HepG2 (cell line): ENCODE measurements around the gene DHH. TPM values are rescaled to one million over a fixed set of nuclear protein-coding genes. Genes with fewer than 3 reads are reported as not detected.

Experiments used
- AHR ChIP-seq: IDR thresholded peaks from 2 replicates; pipeline ENCODE4 v1.6.1; 2018; ENCODE audit warnings: missing genetic modification reagents, missing compliant biosample characterization
- ARID2 ChIP-seq: sonication (generic); formaldehyde crosslinking; IDR thresholded peaks from 2 replicates; pipeline ENCODE4 v1.8.1; 2022; ENCODE audit warnings: mild to moderate bottlenecking, missing genetic modification reagents, borderline replicate concordance
- FOXO1 ChIP-seq: sonication (generic); formaldehyde crosslinking; IDR thresholded peaks from 2 replicates; pipeline ENCODE4 v1.4.0; 2020; ENCODE audit warnings: missing genetic modification reagents
- MIER3 ChIP-seq: IDR thresholded peaks from 2 replicates; pipeline ENCODE4 v1.6.1; 2016; ENCODE audit warnings: missing compliant biosample characterization, borderline replicate concordance
- ONECUT2 ChIP-seq: sonication (generic); formaldehyde crosslinking; IDR thresholded peaks from 2 replicates; pipeline ENCODE4 v1.4.0; 2020; ENCODE audit warnings: missing genetic modification reagents
- REL ChIP-seq: sonication (generic); formaldehyde crosslinking; conservative IDR thresholded peaks from 2 replicates; pipeline ENCODE4 v1.8.0; 2022; ENCODE audit warnings: mild to moderate bottlenecking, missing genetic modification reagents, moderate library complexity
- SP1 ChIP-seq, 2 experiments: fragments of 450-650 bp in 1 of 2; sonication (generic) in 1 of 2; formaldehyde crosslinking in 1 of 2; IDR thresholded peaks; 2 replicates each; pipeline versions ENCODE4 v1.4.0 to v1.6.1; 2016 to 2020; ENCODE audit warnings: missing genetic modification reagents in 1 of 2
- ZNF101 ChIP-seq: sonication (generic); formaldehyde crosslinking; IDR thresholded peaks from 2 replicates; pipeline ENCODE4 v1.4.0; 2020; ENCODE audit warnings: mild to moderate bottlenecking, low read depth, missing genetic modification reagents, borderline replicate concordance
- ZNF160 ChIP-seq: sonication (generic); formaldehyde crosslinking; IDR thresholded peaks from 2 replicates; pipeline ENCODE4 v1.8.0; 2022; ENCODE audit warnings: mild to moderate bottlenecking, inconsistent platforms, missing genetic modification reagents
- ZNF441 ChIP-seq: sonication (generic); formaldehyde crosslinking; IDR thresholded peaks from 2 replicates; pipeline ENCODE4 v1.7.0; 2021; ENCODE audit warnings: missing genetic modification reagents, borderline replicate concordance
- ZNF557 ChIP-seq: sonication (generic); formaldehyde crosslinking; IDR thresholded peaks from 2 replicates; pipeline ENCODE4 v1.4.0; 2020; ENCODE audit warnings: missing genetic modification reagents
- ZNF749 ChIP-seq: sonication (generic); formaldehyde crosslinking; IDR thresholded peaks from 2 replicates; pipeline ENCODE4 v1.8.0; 2022; ENCODE audit warnings: mild to moderate bottlenecking, missing genetic modification reagents, moderate library complexity, borderline replicate concordance
- ZSCAN12 ChIP-seq: sonication (generic); formaldehyde crosslinking; IDR thresholded peaks from 2 replicates; pipeline ENCODE4 v1.9.0; 2021; ENCODE audit warnings: mild to moderate bottlenecking, missing genetic modification reagents
- polyA plus RNA-seq, 8 experiments: library from polyadenylated mRNA; depleted of rRNA in 3 of 8; stranded (reverse) in 7 of 8; unstranded in 1 of 8; fragments of >200 nt; fragmentation: Illumina TruSeq in 4 of 8; extraction: Trizol in 4 of 8; gene quantifications; 2 replicates each; pipeline versions ENCODE4 v1.2.1 to v1.2.3, GENCODE V29; 2011 to 2016; ENCODE audit warnings: low read depth in 4 of 8, missing spikeins in 1 of 8, mixed read lengths in 1 of 8; ENCODE audit not compliant: insufficient read depth in 1 of 8
- total RNA-seq, 5 experiments: library from RNA; depleted of rRNA; stranded (reverse); fragments of >200 nt; fragmentation: Illumina TruSeq; extraction: Trizol; gene quantifications; 2 replicates each; pipeline ENCODE4 v1.2.3, GENCODE V29; 2016; ENCODE audit warnings: low read depth in 1 of 5
- TF ChIP-seq, protein P1 (sequence below): sonication (generic); formaldehyde crosslinking; IDR thresholded peaks from 2 replicates; pipeline ENCODE4 v1.4.0; 2020; ENCODE audit warnings: missing genetic modification reagents, borderline replicate concordance
- TF ChIP-seq, protein P2 (sequence below): fragments of 450-650 bp; IDR thresholded peaks from 2 replicates; pipeline ENCODE4 v1.6.1; 2017
- TF ChIP-seq, protein P3 (sequence below): sonication (generic); formaldehyde crosslinking; IDR thresholded peaks from 2 replicates; pipeline ENCODE4 v1.4.0; 2020; ENCODE audit warnings: missing genetic modification reagents
- TF ChIP-seq, protein P4 (sequence below): sonication (generic); formaldehyde crosslinking; IDR thresholded peaks from 2 replicates; pipeline ENCODE4 v1.4.0; 2020; ENCODE audit warnings: missing genetic modification reagents
- TF ChIP-seq, protein P5 (sequence below): sonication (generic); formaldehyde crosslinking; conservative IDR thresholded peaks from 2 replicates; pipeline ENCODE4 v1.4.0; 2020; ENCODE audit warnings: missing genetic modification reagents
- TF ChIP-seq, protein P6 (sequence below): sonication (generic); formaldehyde crosslinking; IDR thresholded peaks from 2 replicates; pipeline ENCODE4 v1.4.0; 2020; ENCODE audit warnings: missing genetic modification reagents

The DHH gene
- total and polyA plus RNA-seq, 2 of the 13 experiments (the other 11 are each of a cell fraction or from before 2014, with no cell fraction given): not detected

DNA sequence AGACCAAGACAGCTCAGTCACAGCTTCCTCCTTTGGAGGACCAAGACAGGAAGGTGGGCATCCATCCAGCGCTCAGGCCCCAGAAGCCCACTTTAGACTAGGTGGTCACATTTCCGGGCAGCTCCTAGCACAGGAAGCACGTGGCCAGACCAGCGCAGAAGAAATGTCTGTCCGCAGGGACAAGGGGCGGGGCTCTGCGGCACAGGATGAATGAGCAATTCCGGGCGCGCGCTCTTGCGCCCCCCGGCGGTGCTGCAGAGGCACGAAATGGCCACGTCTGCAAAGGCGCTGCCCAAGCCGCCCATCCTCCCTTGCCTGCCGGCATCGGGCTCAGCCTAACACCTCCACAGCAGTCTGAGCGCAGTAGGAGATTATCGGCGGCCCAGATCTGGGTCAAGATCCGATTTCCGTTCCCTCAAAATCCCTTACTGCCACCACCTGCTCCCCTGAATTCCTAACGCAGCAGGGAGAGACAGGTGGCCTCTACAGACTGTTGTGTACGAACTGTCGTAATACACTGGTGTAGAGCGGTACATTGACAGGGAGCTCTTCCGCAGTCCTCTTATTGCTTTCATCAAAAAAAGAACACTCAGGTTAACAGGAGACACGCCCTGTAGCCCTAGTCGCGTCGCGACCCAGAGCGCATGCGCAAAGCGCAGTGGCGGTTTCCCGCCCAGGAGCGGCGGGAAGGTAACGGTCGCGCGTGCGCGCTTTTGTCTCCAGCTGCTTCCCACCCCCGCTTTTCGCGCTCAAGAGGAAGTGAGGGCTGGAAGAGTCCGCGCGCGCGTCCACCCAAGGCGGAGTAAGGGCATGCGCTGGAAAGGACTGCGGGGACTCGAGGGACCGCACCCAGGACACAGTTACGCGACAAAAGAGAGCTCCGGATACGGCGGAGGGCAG is 35.8 kb upstream of the DHH start (continued):
- TF ChIP-seq MIER3 (CRISPR knock-in tag) (peak; percentile 73; the same call in 1 of the 2 replicates), ONECUT2 (peak; percentile 34; the same call in 1 of the 2 replicates), ZNF749 (CRISPR knock-in tag) (peak; percentile 90), ARID2 (peak; percentile 89; the same call in 1 of the 2 replicates), ZNF557 (CRISPR knock-in tag) (no peak), AHR (no peak; the same call in 1 of the 2 replicates), ZNF101 (CRISPR knock-in tag) (no peak), ZNF441 (CRISPR knock-in tag) (0 out of 2 replicates have a peak, but pooled peaks have one; percentile 16), FOXO1 (CRISPR knock-in tag) (no peak; the same call in 1 of the 2 replicates), SP1 (IDR thresholded peaks at IDR 0.05) (no peak), SP1 (CRISPR knock-in tag; IDR thresholded peaks at IDR 0.05) (peak; percentile 70), REL (CRISPR knock-in tag) (peak; percentile 97), ZNF160 (peak; percentile 49), ZSCAN12 (CRISPR knock-in tag) (peak; percentile 78; the same call in 1 of the 2 replicates)
- TF ChIP-seq, protein P1, sequence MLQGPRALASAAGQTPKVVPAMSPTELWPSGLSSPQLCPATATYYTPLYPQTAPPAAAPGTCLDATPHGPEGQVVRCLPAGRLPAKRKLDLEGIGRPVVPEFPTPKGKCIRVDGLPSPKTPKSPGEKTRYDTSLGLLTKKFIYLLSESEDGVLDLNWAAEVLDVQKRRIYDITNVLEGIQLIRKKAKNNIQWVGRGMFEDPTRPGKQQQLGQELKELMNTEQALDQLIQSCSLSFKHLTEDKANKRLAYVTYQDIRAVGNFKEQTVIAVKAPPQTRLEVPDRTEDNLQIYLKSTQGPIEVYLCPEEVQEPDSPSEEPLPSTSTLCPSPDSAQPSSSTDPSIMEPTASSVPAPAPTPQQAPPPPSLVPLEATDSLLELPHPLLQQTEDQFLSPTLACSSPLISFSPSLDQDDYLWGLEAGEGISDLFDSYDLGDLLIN (CRISPR knock-in tag): peak; percentile 100; the same call in 1 of the 2 replicates
- TF ChIP-seq, protein P2, sequence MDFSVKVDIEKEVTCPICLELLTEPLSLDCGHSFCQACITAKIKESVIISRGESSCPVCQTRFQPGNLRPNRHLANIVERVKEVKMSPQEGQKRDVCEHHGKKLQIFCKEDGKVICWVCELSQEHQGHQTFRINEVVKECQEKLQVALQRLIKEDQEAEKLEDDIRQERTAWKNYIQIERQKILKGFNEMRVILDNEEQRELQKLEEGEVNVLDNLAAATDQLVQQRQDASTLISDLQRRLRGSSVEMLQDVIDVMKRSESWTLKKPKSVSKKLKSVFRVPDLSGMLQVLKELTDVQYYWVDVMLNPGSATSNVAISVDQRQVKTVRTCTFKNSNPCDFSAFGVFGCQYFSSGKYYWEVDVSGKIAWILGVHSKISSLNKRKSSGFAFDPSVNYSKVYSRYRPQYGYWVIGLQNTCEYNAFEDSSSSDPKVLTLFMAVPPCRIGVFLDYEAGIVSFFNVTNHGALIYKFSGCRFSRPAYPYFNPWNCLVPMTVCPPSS: no peak
- TF ChIP-seq, protein P3, sequence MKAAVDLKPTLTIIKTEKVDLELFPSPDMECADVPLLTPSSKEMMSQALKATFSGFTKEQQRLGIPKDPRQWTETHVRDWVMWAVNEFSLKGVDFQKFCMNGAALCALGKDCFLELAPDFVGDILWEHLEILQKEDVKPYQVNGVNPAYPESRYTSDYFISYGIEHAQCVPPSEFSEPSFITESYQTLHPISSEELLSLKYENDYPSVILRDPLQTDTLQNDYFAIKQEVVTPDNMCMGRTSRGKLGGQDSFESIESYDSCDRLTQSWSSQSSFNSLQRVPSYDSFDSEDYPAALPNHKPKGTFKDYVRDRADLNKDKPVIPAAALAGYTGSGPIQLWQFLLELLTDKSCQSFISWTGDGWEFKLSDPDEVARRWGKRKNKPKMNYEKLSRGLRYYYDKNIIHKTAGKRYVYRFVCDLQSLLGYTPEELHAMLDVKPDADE (CRISPR knock-in tag): peak; percentile 18; the same call in 1 of the 2 replicates
- TF ChIP-seq, protein P4, sequence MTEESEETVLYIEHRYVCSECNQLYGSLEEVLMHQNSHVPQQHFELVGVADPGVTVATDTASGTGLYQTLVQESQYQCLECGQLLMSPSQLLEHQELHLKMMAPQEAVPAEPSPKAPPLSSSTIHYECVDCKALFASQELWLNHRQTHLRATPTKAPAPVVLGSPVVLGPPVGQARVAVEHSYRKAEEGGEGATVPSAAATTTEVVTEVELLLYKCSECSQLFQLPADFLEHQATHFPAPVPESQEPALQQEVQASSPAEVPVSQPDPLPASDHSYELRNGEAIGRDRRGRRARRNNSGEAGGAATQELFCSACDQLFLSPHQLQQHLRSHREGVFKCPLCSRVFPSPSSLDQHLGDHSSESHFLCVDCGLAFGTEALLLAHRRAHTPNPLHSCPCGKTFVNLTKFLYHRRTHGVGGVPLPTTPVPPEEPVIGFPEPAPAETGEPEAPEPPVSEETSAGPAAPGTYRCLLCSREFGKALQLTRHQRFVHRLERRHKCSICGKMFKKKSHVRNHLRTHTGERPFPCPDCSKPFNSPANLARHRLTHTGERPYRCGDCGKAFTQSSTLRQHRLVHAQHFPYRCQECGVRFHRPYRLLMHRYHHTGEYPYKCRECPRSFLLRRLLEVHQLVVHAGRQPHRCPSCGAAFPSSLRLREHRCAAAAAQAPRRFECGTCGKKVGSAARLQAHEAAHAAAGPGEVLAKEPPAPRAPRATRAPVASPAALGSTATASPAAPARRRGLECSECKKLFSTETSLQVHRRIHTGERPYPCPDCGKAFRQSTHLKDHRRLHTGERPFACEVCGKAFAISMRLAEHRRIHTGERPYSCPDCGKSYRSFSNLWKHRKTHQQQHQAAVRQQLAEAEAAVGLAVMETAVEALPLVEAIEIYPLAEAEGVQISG (CRISPR knock-in tag): peak; percentile 68
- TF ChIP-seq, protein P5, sequence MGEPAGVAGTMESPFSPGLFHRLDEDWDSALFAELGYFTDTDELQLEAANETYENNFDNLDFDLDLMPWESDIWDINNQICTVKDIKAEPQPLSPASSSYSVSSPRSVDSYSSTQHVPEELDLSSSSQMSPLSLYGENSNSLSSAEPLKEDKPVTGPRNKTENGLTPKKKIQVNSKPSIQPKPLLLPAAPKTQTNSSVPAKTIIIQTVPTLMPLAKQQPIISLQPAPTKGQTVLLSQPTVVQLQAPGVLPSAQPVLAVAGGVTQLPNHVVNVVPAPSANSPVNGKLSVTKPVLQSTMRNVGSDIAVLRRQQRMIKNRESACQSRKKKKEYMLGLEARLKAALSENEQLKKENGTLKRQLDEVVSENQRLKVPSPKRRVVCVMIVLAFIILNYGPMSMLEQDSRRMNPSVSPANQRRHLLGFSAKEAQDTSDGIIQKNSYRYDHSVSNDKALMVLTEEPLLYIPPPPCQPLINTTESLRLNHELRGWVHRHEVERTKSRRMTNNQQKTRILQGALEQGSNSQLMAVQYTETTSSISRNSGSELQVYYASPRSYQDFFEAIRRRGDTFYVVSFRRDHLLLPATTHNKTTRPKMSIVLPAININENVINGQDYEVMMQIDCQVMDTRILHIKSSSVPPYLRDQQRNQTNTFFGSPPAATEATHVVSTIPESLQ (CRISPR knock-in tag): no peak
- TF ChIP-seq, protein P6, sequence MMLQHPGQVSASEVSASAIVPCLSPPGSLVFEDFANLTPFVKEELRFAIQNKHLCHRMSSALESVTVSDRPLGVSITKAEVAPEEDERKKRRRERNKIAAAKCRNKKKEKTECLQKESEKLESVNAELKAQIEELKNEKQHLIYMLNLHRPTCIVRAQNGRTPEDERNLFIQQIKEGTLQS (CRISPR knock-in tag): peak; percentile 61; the same call in 1 of the 2 replicates
